Activated T-cell treated with anti-CD3 and anti-CD28 coated beads for 48 hours (primary cell): ENCODE measurements around the gene TOMM6.

Experiments
- DNase-seq: peaks from one replicate; pipeline ENCODE4 v3.0.0-alpha.2; 2020; ENCODE audit warnings: low read depth

Gene TOMM6

DNA sequence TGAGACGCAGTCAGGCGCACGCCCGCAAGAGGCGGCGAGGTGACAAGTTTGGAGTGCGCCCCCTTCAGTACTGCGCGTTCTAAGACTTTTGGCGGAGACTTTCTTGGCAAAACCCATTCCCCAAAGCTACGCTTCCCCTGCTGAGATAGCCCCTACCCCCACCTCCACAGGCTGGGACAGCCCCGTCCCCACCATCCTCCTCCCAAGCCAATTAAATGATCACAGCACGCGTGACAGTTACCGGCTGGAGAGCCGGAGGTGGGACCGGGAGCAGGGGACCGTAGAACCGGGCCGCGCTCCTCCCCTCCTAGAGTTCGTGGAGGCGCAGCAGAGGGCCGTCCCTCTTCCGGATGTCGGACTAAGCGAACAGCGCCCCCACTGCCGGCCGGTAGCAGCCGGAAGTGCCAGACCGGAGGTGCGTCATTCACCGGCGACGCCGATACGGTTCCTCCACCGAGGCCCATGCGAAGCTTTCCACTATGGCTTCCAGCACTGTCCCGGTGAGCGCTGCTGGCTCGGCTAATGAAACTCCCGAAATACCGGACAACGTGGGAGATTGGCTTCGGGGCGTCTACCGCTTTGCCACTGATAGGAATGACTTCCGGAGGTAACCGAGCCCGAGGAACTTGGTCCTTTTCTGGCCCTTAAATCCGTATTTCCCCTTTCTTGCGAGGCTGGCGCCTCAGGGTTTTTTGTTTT is at the start of gene TOMM6:
Gene TOMM6, plus strand, starts transcription at position 476 of the 699 bp plus-strand sequence. Its CDS starts 4 bp downstream, at position 480.
- DNase-seq, result peak; percentile 94

DNA sequence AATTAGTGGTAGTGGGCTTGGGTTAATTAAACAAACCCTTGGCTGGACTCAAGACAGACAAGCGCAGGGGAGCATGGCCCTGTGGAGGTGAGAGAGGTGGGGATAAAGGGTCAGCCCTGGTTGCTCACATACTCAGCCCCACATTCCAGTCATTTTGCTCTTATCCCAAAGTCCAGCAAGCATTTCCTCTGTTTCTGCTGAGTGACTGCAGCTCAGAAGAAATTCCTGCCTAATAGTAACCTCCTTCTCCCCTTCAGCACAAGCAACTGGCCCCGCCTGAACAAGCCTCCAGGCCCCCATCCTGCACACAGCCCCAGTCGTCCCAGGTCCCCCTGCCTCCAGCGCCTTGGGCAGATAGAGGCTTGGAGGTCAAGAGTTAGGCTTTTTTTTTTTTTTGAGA is 48.5 kb upstream of the TOMM6 start:
- no peak for DNase-seq

DNA sequence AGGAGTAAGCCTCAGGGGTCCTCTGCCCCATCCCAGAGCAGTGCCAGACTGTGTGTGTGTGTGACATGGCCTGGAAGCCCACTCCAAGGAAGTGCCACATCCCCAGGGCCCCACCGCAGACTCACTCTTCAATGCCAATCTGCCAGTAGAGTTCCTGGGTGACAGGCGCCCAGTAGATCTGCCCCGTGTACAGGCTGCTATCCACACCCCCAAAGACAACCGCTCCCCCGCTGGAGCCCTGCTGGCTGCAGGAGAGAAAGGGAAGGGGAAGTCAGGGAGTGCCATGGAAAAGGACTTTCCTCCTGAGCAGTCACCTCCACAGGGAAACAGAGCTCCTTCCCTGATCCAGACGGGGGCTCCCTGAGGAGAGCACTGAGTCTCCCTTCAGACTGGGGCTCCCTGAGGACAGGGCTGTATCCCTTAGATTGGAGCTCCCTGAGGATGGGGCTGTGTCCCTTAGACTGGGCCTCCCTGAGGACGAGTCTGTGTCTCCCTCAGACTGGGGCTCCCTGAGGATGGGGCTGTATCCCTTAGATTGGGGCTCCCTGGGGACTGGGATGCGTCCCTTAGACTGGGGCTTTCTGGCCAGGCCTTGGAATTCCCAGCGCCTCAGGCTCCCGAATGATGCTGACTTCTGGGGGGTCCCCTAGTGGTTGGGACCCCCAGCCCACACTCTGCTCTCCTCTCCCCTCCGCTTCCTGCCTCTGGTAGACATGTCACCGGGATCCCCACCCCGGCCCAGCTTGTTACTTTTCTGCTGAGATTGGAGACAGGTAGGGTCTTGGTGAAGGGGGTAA is 46.9 kb upstream of the TOMM6 start:
- no peak for DNase-seq

DNA sequence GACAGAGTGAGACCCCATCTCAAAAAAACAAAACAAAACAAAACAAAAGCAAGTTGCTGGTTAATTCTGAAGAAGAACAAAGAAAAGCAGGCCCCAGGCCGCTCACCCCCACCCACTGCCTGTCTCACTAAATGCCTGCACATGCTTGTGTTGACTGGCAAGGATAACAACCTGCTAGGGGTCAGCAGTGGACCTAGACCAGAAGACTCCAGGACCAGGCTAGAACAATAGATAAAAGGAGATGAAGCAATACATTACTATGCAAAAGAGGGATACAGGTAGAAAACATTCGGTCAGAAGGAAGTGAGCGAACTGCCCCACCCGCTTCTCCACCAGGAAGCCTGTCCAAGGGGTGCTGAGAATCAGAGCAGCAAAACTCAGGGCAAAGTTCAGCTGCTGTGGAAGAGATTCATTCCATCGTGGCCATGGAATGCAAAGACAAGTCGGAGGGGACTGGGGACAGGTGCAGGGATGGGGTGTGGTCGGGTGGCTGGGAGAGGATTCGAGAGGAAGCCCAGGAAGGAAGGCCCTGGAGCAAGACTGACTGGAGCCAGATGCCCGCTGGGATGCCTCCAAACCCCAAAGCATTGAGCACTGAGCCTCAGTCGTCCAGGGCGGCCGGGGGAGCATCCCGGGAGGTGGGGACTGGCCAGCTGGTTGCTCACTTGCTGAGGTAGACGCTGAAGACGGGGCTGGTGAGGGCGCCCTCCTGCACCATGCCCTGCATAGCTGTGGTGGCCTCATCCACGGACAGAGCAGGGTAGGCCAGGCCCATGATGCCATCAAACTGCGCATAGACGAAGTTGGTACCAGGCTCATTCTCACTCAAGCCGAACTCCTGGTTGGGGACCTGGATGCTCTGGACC is 45.6 kb upstream of the TOMM6 start:
- no peak for DNase-seq

DNA sequence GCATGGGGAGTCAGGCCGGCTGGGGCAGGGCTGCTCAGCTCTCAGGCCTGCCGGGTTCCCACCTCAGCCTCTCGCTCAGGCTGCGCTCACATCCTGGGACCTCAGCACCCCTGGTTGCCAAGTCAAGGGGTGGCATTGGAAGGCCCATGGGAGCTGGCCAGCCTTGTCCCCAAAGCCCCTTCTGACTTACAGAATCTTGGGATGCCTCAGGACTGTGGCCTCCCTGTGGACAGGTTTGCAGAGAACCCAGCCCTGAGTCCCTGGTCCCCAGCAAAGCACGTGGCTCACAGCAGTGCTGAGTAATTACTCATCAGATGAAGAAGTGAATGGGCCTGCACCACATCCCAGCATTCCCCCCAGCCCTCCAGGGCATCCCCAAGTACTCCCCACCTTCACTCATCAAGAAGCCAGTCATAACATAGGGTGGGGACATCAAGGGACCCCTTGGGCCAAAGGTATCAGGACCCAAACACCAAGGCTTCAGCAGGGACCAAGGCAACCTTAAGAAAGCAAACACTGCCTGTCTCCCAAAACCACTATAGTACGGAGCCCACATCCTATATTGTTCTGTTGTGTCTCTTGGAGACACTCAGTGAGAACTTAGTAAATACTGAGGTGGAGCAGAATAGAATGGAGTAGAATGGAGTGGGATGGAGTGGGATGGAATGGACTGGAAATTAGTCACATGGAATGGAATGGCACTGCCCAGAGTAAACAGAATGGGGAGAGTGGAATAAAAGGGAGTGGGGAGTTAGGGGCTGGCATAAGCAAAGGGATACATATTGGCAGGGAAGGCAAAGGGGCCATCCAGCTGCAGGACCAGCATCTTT is 43.9 kb upstream of the TOMM6 start:
- DNase-seq, result no peak

DNA sequence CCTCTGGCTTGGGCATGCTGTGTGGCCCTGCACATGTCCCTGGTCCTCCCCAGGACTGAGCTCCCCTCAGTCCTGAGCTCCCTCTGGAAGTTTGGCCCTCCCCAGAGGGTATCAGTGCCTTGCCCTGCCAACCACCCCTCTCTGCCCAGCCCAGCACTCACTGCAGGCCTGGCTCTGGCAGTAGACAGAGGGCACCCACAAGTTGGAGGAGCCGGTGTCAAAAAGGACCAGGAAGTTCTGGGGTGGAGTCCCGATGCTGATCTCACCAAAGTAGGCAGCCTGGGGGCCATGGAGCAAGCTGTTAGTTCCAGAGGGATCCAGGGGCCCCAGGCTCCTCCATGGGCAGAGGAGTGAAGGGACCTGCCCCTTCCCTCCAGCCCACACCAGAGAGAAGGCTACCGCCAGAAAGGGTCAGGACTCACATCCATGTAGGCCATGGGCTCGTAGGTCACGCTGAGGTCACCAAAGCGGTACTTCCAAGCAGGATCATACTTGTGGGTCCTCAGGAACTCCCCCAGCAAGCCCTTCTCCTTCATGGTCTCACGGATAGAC is 43.2 kb upstream of the TOMM6 start:
- no peak for DNase-seq

DNA sequence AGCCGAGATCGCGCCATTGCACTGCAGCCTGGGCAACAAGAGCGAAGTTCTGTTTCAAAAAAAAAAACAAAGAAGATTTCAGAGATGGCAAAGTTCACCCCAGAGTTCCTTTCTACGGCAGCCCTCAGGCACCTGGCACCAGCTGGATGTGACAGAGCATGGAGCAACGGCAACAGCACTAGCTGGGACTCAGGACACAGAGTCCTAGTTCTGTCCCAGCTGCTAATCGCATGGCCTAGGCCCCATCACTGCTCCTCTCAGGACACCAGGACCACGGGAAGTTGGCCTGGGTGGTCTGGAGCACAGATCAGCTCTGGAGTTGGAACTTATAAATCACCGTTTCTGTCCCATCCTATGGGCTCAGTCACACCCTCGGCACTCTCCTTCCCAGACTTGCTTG is 41.4 kb upstream of the TOMM6 start:
- DNase-seq, result no peak

DNA sequence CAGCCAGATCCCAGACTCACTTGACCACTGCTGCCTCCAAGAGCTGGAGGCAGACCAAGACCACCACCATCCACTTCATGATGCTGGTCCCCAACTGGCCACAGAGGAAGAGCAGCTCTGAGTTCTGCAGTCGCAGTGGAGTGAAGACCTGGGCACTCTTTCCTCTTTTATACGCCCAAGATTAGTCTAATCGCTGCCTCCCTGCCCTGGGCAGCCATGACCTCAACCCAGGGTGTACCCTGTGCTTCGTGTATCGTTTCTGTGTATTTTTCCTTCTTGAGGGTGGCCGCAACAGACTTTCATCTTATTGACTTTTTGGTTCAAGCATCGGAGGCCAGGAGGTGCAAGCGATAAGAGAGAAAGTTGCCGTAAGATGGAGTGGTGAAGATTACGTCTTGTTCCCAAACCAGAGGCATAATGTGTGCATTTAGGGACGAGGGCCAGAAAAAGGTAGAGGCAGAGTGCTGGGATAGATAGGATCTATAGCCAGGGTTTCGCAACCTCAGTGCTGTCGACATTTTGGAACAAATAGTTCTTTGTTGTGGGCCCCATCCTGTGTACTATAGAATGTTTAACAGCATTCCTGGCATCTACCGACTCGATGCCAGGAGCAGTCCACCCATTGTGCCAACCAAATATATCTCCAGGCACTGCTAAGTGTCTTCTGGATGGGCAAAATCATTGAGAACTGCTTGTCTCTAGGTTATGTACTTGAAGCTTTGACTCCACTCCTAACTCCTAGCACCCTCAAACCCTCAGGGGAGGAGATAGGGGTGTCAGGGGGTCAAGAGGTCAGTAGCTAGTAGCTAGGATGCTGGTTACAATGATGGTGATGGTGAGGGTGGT is 40.0 kb upstream of the TOMM6 start, which contains the start of gene PGC:
Gene PGC, minus strand, starts transcription at position 142 of the 846 bp plus-strand sequence. Its CDS starts 63 bp downstream, at position 79.
- DNase-seq, result no peak

DNA sequence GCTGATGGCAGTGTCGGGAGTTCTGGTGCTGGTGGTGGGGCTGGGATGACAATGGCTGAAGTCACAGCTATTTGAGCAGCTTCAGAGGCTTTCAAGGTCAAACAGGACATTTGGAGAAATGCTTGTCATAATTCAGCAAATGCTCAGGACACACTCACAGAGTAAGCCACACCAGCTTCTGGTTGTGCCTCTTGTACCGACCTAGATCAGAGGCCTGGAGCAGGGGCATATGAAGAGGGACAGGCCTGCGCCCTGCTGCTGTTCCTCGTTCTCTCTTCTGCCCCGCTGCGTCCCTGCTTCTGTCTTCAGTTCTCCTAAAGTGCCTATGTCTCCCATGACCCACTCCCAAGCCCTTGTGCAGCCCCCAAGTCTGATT is 39.4 kb upstream of the TOMM6 start:
- no peak for DNase-seq

DNA sequence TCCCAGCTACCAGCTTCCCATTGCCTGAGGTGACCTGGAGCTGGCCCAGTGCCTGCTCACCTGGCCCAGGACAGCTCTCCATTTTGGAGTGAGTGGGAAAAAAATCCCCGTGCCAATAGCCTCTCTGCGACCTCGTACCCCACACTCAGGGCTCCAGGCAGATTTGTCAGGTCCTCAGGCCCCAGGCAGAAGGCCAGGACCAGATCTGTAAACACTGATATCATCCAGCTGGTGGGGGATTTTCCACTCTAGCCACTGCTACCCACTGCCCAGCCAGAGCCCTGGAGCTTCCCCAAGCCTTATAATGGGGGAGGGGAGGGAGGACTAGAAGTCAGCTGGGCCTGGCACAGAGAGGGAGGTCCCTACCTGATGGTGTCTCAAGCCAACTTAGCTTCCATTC is 39.0 kb upstream of the TOMM6 start:
- DNase-seq, result no peak

DNA sequence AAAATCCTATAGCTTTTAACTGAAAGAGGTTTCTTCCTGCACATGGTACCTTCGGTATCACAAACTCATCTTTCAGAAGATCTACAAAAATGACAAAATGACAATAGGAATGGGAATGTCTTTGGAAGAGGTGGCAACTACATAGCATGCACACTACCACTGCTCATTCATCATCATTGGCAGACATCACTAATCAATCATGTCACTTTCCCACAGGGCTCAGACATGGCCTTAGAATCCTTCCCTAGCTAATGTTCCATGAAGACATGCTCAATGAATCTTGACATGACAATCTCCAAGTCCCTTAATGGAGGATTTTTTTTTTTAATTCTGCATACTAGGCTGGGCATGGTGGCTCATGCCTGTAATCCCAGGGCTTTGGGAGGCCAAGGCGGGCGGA is 37.1 kb upstream of the TOMM6 start:
- DNase-seq, result no peak

DNA sequence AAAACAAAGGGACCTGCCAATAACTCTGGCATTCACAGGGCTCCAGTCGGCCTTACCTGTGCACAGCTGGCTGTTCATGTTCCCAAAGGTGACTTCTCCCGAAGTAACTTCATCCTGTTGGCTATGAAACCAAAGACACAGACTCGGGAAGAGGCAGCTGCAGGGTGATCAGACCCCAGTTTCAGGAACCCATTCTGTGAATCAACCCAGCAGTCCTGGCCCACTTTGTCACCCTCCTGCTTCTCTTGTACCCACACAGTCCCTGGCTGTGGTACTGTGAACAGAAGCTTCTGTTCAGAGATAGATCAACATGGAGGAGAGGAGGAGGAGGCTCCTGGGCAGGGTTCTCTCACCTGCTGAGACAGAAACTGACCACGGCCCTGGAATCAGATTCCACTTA is 31.6 kb upstream of the TOMM6 start:
- no peak for DNase-seq

DNA sequence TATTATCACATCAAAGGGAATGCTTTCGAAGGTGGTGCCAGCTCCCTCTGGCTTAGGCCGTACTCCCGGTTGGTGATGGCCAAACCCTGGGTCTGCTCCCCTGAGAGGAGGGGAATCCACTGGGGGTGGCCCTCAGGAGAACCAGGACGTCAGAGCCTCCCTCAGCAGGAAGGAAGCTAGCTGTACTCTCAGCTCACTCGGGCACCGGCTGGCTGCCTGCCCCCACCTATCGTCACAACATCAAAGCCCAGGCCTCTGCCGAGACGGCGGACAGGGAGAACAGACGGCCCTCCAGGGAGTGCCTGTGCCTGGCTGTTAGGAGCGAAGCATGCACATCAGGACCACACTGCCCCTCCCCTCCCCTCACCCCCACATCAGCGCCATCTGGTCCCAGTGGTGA is 31.1 kb upstream of the TOMM6 start:
- no peak for DNase-seq

DNA sequence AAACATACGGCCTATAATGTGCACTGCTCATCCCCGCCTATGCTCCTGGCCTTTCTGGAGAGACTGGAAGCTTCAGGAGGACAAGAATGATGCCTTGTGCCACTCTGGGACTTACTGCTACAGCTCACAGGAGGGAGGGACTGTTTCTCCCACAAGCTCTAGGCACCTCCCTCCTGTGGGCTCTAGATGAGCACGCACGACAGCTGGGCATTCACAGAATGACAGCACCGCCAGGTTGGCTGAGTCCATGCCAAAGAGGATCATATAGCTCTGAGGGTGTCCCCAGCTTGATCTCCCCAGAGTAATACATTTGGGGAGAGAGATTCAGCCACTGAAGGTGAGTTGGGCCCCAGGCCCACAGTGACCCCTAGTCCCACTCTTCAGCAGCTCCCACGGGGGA is 30.2 kb upstream of the TOMM6 start:
- no peak for DNase-seq

DNA sequence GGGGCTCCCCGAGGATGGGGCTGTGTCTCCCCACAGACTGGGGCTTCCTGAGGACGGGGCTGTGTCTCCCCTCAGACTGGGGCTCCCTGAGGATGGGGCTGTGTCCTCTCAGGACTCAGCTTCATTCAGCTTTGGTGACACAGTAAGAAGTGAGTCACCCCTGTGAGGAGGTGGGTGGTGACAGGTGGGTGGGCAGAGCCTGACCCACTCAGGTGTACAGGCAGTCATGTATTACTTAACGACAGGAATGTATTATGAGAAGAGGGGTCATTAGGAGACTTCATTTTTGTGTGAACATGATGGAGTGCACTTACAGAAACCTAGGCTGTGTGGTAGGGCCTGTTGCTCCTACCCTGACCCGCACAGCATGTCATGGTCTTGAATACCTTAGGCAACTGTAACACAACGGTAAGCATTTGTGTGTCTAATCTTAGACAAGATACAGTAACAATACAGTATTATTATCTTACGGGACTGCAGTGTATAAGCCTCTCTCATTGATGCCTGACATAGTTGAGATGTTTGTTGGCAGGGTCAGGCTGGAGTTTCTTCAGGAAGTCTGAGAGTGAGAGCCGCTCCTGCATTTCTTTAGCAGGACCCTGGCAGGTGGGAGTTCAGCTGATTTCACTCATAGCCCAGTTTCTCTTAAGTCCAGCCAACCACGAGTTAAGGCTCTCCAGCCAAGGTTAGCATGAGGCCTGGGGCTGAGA is 29.4 kb upstream of the TOMM6 start:
- DNase-seq, result no peak

DNA sequence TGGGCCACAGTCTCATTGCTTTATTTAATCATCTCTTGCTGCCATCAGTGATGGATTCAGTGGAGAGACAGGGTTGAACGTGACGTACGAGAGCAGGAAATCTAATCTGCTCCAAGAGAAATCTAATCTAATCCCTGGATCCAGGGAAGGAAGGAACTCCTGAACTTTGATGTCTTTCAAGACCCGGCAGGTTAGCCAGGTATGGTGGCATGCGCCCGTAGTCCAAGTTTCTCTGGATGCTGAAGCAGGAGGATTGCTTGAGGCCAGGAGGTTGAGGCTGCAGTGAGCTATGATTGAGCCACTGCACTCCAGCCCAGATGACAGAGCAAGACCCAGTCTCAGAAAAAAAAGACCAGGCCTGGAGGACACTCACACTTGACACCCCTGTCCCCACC is 28.9 kb upstream of the TOMM6 start:
- no peak for DNase-seq

DNA sequence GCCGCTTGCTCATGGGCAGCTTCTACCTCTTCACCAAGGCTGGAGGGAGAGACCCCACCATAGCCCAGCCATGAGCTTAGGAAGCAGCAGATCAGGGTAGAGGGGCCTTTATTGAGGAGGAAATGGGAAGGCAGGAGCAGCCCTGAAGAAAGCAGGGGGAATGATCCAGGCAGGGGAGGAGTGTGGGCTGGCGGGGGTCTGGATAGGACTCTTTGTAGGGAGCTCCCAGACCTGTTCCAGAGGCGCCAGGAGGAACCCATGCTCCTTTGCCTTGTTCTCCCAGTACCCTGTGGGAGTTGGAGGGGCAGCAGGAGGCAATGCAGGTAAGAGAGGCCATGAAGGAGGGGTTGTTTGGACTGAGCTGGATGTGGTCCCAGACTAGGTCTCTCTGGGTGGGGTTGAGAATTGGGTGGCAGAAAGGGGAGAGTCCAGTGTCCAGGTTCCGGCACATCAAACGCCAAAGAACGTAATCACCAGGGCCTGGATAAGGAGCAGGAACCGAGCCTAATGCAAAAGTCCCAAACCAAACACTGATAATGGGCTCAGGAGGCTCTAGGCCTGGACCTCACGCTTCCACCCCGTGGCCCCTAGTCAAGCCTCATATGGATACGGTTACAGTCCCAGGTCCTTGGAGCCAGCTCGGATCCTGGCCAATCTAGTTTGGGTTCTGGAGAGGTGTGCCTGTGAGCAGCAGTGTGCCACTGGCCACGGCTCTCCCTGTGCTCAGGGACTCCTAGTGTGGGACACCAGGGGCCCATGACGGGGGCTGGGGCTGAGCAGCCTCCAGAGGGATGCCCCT is 28.2 kb upstream of the TOMM6 start:
- no peak for DNase-seq

DNA sequence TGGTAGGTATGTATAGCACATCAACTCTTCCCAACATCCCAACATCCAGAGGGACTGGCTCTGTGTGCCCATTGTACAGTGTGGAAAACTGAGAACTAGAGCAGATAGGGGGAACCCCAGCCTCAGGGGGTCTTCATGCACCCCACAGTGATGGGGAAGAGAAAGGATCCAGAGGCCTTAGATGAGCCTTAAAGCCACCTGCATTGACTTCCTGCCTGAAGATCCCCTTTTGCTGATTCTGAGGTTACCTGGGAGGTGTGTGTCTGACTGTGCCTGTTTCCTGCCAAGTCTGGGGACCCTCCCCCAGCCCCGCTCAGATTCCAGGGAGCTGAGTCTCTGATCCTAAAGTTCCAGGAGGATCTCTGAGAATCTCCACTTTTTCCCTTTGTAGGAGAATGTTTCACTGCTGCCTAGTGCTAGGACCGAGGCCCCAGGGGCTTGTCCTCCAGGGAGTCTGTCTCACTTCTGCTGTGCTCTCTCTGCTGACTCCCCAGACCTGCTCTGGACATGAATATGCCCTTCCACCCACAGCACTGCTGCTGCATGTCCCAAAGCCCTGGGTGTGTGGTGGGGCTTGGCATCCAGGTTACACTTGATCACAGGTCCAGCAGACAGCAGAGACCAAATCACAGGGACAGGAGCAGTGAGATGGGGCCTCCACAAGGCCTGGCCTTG is 27.5 kb upstream of the TOMM6 start:
- DNase-seq, result no peak
